ENCODE data around the gene NOTCH3.

DNA sequence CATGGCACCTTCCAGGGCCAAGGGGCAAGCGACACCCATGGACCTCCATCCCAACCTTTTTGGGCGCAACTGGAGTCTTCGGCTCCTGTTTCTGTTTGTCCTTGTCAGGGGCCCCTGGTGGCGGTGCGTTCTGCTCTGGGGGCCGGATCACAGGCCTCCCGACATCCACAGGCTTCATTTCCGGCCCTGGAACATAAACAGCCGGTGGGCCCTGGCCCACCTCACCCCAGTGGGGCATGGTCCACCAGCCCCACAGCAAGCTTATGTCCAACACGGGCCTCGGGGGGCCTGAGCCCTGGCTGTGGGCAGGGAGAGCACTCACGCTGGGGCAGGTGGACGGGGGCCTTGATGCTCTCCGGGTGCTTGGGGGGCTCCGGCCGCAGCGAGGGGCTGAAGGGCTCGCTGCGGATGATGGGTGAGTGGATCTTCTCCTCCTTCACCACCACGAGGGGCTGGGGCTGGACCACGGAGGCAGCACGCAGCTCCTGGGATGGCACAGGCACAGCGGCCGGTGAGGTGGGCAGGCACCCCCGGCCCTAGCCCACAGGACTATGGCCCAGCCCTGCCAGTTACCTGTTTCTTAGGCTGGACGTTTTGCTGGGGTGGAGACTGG lies 38.6 kb upstream of the NOTCH3 start:
- TF ChIP-seq CTCF (IDR thresholded peaks at IDR 0.05; ENCODE audit: low read length) (no peak), EZH2 (IDR thresholded peaks at IDR 0.05; ENCODE audit: borderline replicate concordance, low read length) (no peak)
